ENCODE data around the gene AOPEP.

GRCh38 chr9:94931036-94931633 lies 204.6 kb downstream of the AOPEP start:
- no peak for TF ChIP-seq POLR2A (IDR thresholded peaks at IDR 0.05)
- no peak for TF ChIP-seq CTCF (IDR thresholded peaks at IDR 0.05 in 8 of 11, conservative IDR thresholded peaks at IDR 0.05 in 3 of 11)

Measured in spleen (tissue), 7 donors.